HEK293 (cell line): ENCODE measurements around the gene ZNF764.
A peak's percentile ranks its signal among the peaks of the same experiment; 100 is the strongest.

Experiments
- EGR2 ChIP-seq: fragments of 450-650 bp; formaldehyde crosslinking; IDR thresholded peaks from 2 replicates; pipeline ENCODE4 v1.5.1; 2016; ENCODE audit warnings: low read depth, missing biosample characterization, missing genetic modification characterization
- GFI1B ChIP-seq: fragments of 450-650 bp; formaldehyde crosslinking; IDR thresholded peaks from 2 replicates; pipeline ENCODE4 v1.5.1; 2016; ENCODE audit warnings: missing biosample characterization, missing genetic modification characterization
- HIC1 ChIP-seq: fragments of 450-650 bp; formaldehyde crosslinking; IDR thresholded peaks from 2 replicates; pipeline ENCODE4 v1.5.1; 2016; ENCODE audit warnings: missing biosample characterization, missing genetic modification characterization
- KLF16 ChIP-seq: fragments of 450-650 bp; formaldehyde crosslinking; IDR thresholded peaks from 2 replicates; pipeline ENCODE4 v1.5.1; 2017; ENCODE audit warnings: missing biosample characterization, missing genetic modification characterization
- KLF9 ChIP-seq: fragments of 450-650 bp; formaldehyde crosslinking; IDR thresholded peaks from 2 replicates; pipeline ENCODE4 v1.5.1; 2016; ENCODE audit warnings: missing biosample characterization, missing genetic modification characterization, low read depth
- OVOL3 ChIP-seq: fragments of 450-650 bp; formaldehyde crosslinking; IDR thresholded peaks from 2 replicates; pipeline ENCODE4 v1.5.1; 2016; ENCODE audit warnings: missing biosample characterization, missing genetic modification characterization
- ZBTB17 ChIP-seq: fragments of 450-650 bp; formaldehyde crosslinking; IDR thresholded peaks from 2 replicates; pipeline ENCODE4 v1.5.1; 2016; ENCODE audit warnings: missing biosample characterization, missing genetic modification characterization
- ZFP3 ChIP-seq: fragments of 450-650 bp; formaldehyde crosslinking; IDR thresholded peaks from 2 replicates; pipeline ENCODE4 v1.5.1; 2016; ENCODE audit warnings: low read depth, missing biosample characterization, missing genetic modification characterization
- ZNF133 ChIP-seq: fragments of 450-650 bp; formaldehyde crosslinking; IDR thresholded peaks from 2 replicates; pipeline ENCODE4 v1.5.1; 2016; ENCODE audit warnings: missing biosample characterization, missing genetic modification characterization
- ZNF366 ChIP-seq: fragments of 450-650 bp; formaldehyde crosslinking; conservative IDR thresholded peaks from 2 replicates; pipeline ENCODE4 v1.5.1; 2016; ENCODE audit warnings: missing biosample characterization, missing genetic modification characterization
- ZNF391 ChIP-seq: fragments of 450-650 bp; formaldehyde crosslinking; IDR thresholded peaks from 2 replicates; pipeline ENCODE4 v1.5.1; 2016; ENCODE audit warnings: low read depth, missing biosample characterization, missing genetic modification characterization, borderline replicate concordance
- ZNF473 ChIP-seq: fragments of 450-650 bp; formaldehyde crosslinking; IDR thresholded peaks from 2 replicates; pipeline ENCODE4 v1.5.1; 2017; ENCODE audit warnings: missing biosample characterization, missing genetic modification characterization
- ZNF510 ChIP-seq: fragments of 450-650 bp; formaldehyde crosslinking; IDR thresholded peaks from 2 replicates; pipeline ENCODE4 v1.5.1; 2018; ENCODE audit warnings: mild to moderate bottlenecking, missing genetic modification characterization, missing biosample characterization; ENCODE audit not compliant: insufficient replicate concordance
- ZNF518A ChIP-seq: fragments of 450-650 bp; formaldehyde crosslinking; conservative IDR thresholded peaks from 2 replicates; pipeline ENCODE4 v1.5.1; 2016; ENCODE audit warnings: low read depth, missing biosample characterization, missing genetic modification characterization
- ZNF549 ChIP-seq: fragments of 450-650 bp; IDR thresholded peaks from 2 replicates; pipeline ENCODE4 v1.5.1; 2018; ENCODE audit warnings: missing biosample characterization, missing genetic modification characterization, mild to moderate bottlenecking, inconsistent platforms, moderate library complexity
- ZNF558 ChIP-seq: fragments of 450-650 bp; formaldehyde crosslinking; IDR thresholded peaks from 2 replicates; pipeline ENCODE4 v1.5.1; 2016; ENCODE audit warnings: missing biosample characterization, missing genetic modification characterization
- ZNF670 ChIP-seq: fragments of 450-650 bp; formaldehyde crosslinking; IDR thresholded peaks from 2 replicates; pipeline ENCODE4 v1.5.1; 2016; ENCODE audit warnings: missing biosample characterization, missing genetic modification characterization, low read depth
- ZNF701 ChIP-seq: fragments of 450-650 bp; formaldehyde crosslinking; IDR thresholded peaks from 2 replicates; pipeline ENCODE4 v1.5.1; 2016; ENCODE audit warnings: missing biosample characterization, missing genetic modification characterization
- TF ChIP-seq, protein P1 (sequence below): fragments of 450-650 bp; formaldehyde crosslinking; conservative IDR thresholded peaks from 2 replicates; pipeline ENCODE4 v1.5.1; 2016; ENCODE audit warnings: low read depth, missing biosample characterization, missing genetic modification characterization

Gene ZNF764

DNA sequence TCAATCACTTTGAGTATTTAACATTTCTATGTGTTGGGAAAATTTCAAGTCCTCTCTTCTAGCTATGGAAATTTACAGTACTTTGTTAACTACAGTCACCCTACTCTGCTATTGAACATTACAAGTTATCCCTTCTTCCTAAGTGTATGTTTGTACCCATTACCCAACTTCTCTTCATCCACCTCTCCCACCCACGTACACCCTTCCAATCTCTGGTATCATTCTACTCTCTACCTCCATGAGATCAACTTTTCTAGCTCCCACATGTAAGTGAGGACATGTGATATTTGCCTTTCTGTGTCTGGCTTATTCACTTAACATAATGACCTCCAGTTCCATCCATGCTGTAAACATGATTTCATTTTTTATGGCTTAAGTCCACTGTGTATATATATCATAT lies 16.5 kb upstream of the ZNF764 start (continued):
- TF ChIP-seq HIC1 (no peak), ZFP3 (tag by site-specific recombination) (peak; percentile 85), ZNF558 (tag by site-specific recombination) (no peak), ZNF701 (tag by site-specific recombination) (no peak), ZNF473 (tag by site-specific recombination) (no peak), ZNF670 (tag by site-specific recombination) (no peak), KLF9 (tag by site-specific recombination) (no peak), ZNF549 (no peak), ZNF366 (peak; percentile 76), ZNF133 (tag by site-specific recombination) (no peak), EGR2 (tag by site-specific recombination) (peak; percentile 87), ZNF391 (tag by site-specific recombination) (no peak), GFI1B (tag by site-specific recombination) (no peak), ZBTB17 (tag by site-specific recombination) (peak; percentile 77), KLF16 (tag by site-specific recombination) (no peak), OVOL3 (tag by site-specific recombination) (no peak), ZNF518A (tag by site-specific recombination) (no peak), ZNF510 (no peak)
- TF ChIP-seq, protein P1, sequence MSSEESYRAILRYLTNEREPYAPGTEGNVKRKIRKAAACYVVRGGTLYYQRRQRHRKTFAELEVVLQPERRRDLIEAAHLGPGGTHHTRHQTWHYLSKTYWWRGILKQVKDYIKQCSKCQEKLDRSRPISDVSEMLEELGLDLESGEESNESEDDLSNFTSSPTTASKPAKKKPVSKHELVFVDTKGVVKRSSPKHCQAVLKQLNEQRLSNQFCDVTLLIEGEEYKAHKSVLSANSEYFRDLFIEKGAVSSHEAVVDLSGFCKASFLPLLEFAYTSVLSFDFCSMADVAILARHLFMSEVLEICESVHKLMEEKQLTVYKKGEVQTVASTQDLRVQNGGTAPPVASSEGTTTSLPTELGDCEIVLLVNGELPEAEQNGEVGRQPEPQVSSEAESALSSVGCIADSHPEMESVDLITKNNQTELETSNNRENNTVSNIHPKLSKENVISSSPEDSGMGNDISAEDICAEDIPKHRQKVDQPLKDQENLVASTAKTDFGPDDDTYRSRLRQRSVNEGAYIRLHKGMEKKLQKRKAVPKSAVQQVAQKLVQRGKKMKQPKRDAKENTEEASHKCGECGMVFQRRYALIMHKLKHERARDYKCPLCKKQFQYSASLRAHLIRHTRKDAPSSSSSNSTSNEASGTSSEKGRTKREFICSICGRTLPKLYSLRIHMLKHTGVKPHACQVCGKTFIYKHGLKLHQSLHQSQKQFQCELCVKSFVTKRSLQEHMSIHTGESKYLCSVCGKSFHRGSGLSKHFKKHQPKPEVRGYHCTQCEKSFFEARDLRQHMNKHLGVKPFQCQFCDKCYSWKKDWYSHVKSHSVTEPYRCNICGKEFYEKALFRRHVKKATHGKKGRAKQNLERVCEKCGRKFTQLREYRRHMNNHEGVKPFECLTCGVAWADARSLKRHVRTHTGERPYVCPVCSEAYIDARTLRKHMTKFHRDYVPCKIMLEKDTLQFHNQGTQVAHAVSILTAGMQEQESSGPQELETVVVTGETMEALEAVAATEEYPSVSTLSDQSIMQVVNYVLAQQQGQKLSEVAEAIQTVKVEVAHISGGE (tag by site-specific recombination) = no peak
